HG03045 (cell line): ENCODE data around the gene SERINC5.

Source experiments
- ATAC-seq: cut with Tn5 transposase; IDR thresholded peaks from one replicate; pipeline ENCODE4 v1.9.1; 2021; ENCODE audit warnings: mild to moderate bottlenecking, moderate library complexity; ENCODE audit not compliant: unreplicated experiment

Gene SERINC5

GRCh38 chr5:80072103-80073073 lies 183.5 kb downstream of the SERINC5 start:
- no peak for ATAC-seq

- no peak for ATAC-seq
These were observed 184.3 kb downstream of the SERINC5 start for GRCh38 chr5:80071510-80072021.

GRCh38 chr5:80070338-80071056 lies 185.4 kb downstream of the SERINC5 start:
- no peak for ATAC-seq

GRCh38 chr5:80069918-80070318 lies 185.9 kb downstream of the SERINC5 start:
- ATAC-seq, result no peak

- ATAC-seq, result no peak
These were observed 186.5 kb downstream of the SERINC5 start for GRCh38 chr5:80069251-80069800.

GRCh38 chr5:80068775-80069174 lies 187.1 kb downstream of the SERINC5 start:
- ATAC-seq, result no peak

- ATAC-seq, result no peak
These were observed 187.6 kb downstream of the SERINC5 start for GRCh38 chr5:80068246-80068636.

- ATAC-seq, result no peak
These were observed 188.2 kb downstream of the SERINC5 start for GRCh38 chr5:80067531-80068245.

- no peak for ATAC-seq
These were observed 188.8 kb downstream of the SERINC5 start for GRCh38 chr5:80067016-80067415.

- ATAC-seq, result no peak
These were observed 191.7 kb downstream of the SERINC5 start for GRCh38 chr5:80064124-80064523.
